ENCODE data around the gene EPHB2.
"Not testable (repeated sequence)": the region's sequence is repeated elsewhere in the genome, so short reads cannot be mapped to it uniquely, and the experiment has no call there.

Gene EPHB2

GRCh38 chr1:22670352-22670975 lies 40.2 kb upstream of the EPHB2 start:
- Mint-ChIP-seq H3K9me3 (no peaks in the 10 kb centered on the region), H3K36me3 (ENCODE audit: low read depth) (no peaks in the 10 kb centered on the region), H3K4me1 (peaks cover 15% of the 10 kb centered on the region), H3K4me3 (no peak overlapping the region), H3K27me3 (ENCODE audit: low read depth, poor library complexity) (peaks cover 58% of the 10 kb centered on the region), H3K27ac (no peak overlapping the region)
- no peak for DNase-seq
- TF ChIP-seq CTCF (IDR thresholded peaks at IDR 0.05), result no peak

GRCh38 chr1:22671999-22672398 lies 38.6 kb upstream of the EPHB2 start:
- TF ChIP-seq CTCF (IDR thresholded peaks at IDR 0.05), result no peak
- Mint-ChIP-seq H3K4me1 (peaks cover 26% of the 10 kb centered on the region), H3K4me3 (no peak overlapping the region), H3K9me3 (no peaks in the 10 kb centered on the region), H3K27me3 (ENCODE audit: low read depth, poor library complexity) (peaks cover 53% of the 10 kb centered on the region), H3K27ac (no peak overlapping the region), H3K36me3 (ENCODE audit: low read depth) (no peaks in the 10 kb centered on the region)
- DNase-seq, result no peak

- TF ChIP-seq CTCF (IDR thresholded peaks at IDR 0.05), result peak; percentile 77
- Mint-ChIP-seq H3K36me3 (ENCODE audit: low read depth) (no peaks in the 10 kb centered on the region), H3K9me3 (no peaks in the 10 kb centered on the region), H3K27me3 (ENCODE audit: low read depth, poor library complexity) (peaks cover 38% of the 10 kb centered on the region), H3K27ac (no peak overlapping the region), H3K4me3 (peak overlapping the region; percentile 31), H3K4me1 (peaks cover 26% of the 10 kb centered on the region)
- peak; percentile 71 for DNase-seq
Observed at GRCh38 chr1:22673486-22674409, 36.9 kb upstream of the EPHB2 start.

- Mint-ChIP-seq H3K4me3 (no peak overlapping the region), H3K4me1 (peaks cover 26% of the 10 kb centered on the region), H3K36me3 (ENCODE audit: low read depth) (no peaks in the 10 kb centered on the region), H3K9me3 (no peaks in the 10 kb centered on the region), H3K27me3 (ENCODE audit: low read depth, poor library complexity) (peaks cover 32% of the 10 kb centered on the region), H3K27ac (no peak overlapping the region)
- no peak for DNase-seq
- TF ChIP-seq CTCF (IDR thresholded peaks at IDR 0.05), result no peak
Observed at GRCh38 chr1:22674410-22674749, 36.3 kb upstream of the EPHB2 start.

GRCh38 chr1:22676151-22676550 lies 34.5 kb upstream of the EPHB2 start:
- peak overlapping the region; percentile 63 for H3K27ac Mint-ChIP-seq
- peaks cover 26% of the 10 kb centered on the region for H3K4me1 Mint-ChIP-seq
- H3K36me3 Mint-ChIP-seq (ENCODE audit: low read depth); H3K9me3 Mint-ChIP-seq; DNase-seq; H3K4me3 Mint-ChIP-seq: not testable (repeated sequence)
- H3K27me3 Mint-ChIP-seq (ENCODE audit: low read depth, poor library complexity), result peaks cover 21% of the 10 kb centered on the region

GRCh38 chr1:22676916-22677583 lies 33.6 kb upstream of the EPHB2 start:
- Mint-ChIP-seq H3K27me3 (ENCODE audit: low read depth, poor library complexity) (peaks cover 21% of the 10 kb centered on the region), H3K4me3 (no peak overlapping the region), H3K36me3 (ENCODE audit: low read depth) (no peaks in the 10 kb centered on the region), H3K9me3 (no peaks in the 10 kb centered on the region), H3K4me1 (peaks cover 26% of the 10 kb centered on the region), H3K27ac (no peak overlapping the region)
- no peak for DNase-seq
- TF ChIP-seq CTCF (IDR thresholded peaks at IDR 0.05), result no peak

Data from nephron progenitor cell (in vitro differentiated cells).